GM12873 (cell line): ENCODE data around the gene CRADD.

Experiments
- CTCF ChIP-seq: IDR thresholded peaks from 2 replicates; pipeline ENCODE4 v1.5.1; 2012; ENCODE audit warnings: low read depth, mild to moderate bottlenecking, moderate library complexity, low read length, control low read depth; ENCODE audit not compliant: insufficient read depth; ENCODE audit errors: missing control alignments

Gene CRADD

GRCh38 chr12:93879476-93880421, 202.6 kb downstream of the CRADD start:
- TF ChIP-seq CTCF: no peak

GRCh38 chr12:93880853-93881522, 203.8 kb downstream of the CRADD start:
- TF ChIP-seq CTCF: no peak

- no peak for TF ChIP-seq CTCF
Measured at GRCh38 chr12:93882763-93883162, 205.6 kb downstream of the CRADD start.

- TF ChIP-seq CTCF: no peak
Measured at GRCh38 chr12:93883436-93884154, 206.4 kb downstream of the CRADD start.

GRCh38 chr12:93884794-93885460, 207.8 kb downstream of the CRADD start:
- TF ChIP-seq CTCF: no peak

GRCh38 chr12:93886533-93887511, 209.6 kb downstream of the CRADD start:
- TF ChIP-seq CTCF: no peak
